Liver (tissue), 9 donors: Measurements from ENCODE around the gene SLC25A53. TPM values are rescaled to one million over a fixed set of nuclear protein-coding genes. Genes with fewer than 3 reads are reported as not detected.

Source experiments
- DNase-seq: peaks from one replicate; pipeline ENCODE4 v3.0.0-alpha.2; 2017; ENCODE audit warnings: low spot score
- H3K27ac ChIP-seq, 2 donors: one replicate each; pipeline ENCODE4 v1.7.0; 2013; ENCODE audit warnings: inconsistent platforms in 2 of 2, low read length in 2 of 2, control low read depth in 1 of 2, low read depth in 1 of 2, mild to moderate bottlenecking in 1 of 2
- H3K27me3 ChIP-seq, 4 donors: one replicate each; pipeline versions ENCODE4 v1.6.1 to v1.7.0; 2013; ENCODE audit warnings: low read length in 3 of 4, inconsistent platforms in 1 of 4, mild to moderate bottlenecking in 1 of 4, moderate library complexity in 1 of 4; ENCODE audit not compliant: control insufficient read depth in 4 of 4, insufficient read depth in 4 of 4
- H3K36me3 ChIP-seq, 4 donors: one replicate each; pipeline versions ENCODE4 v1.6.1 to v1.7.0; 2013; ENCODE audit warnings: low read length in 3 of 4, mild to moderate bottlenecking in 3 of 4, low read depth in 1 of 4, moderate library complexity in 1 of 4; ENCODE audit not compliant: control insufficient read depth in 4 of 4, insufficient read depth in 3 of 4
- H3K4me1 ChIP-seq, 4 donors: one replicate each; pipeline versions ENCODE4 v1.6.1 to v1.7.0; 2013; ENCODE audit warnings: low read length in 3 of 4, mild to moderate bottlenecking in 3 of 4, moderate library complexity in 1 of 4; ENCODE audit not compliant: control insufficient read depth in 4 of 4, insufficient read depth in 4 of 4
- H3K4me3 ChIP-seq, 3 donors: one replicate each; pipeline versions ENCODE4 v1.6.1 to v1.7.0; 2013; ENCODE audit warnings: low read length in 3 of 3, control low read depth in 1 of 3, low read depth in 1 of 3, mild to moderate bottlenecking in 1 of 3
- H3K9ac ChIP-seq, 2 donors: one replicate each; pipeline ENCODE4 v1.7.0; 2013; ENCODE audit warnings: low read length in 2 of 2, mild to moderate bottlenecking in 2 of 2, moderate library complexity in 2 of 2, control low read depth in 1 of 2, low read depth in 1 of 2
- H3K9me3 ChIP-seq, 4 donors: one replicate each; pipeline versions ENCODE4 v1.6.1 to v1.7.0; 2013; ENCODE audit warnings: low read length in 3 of 4; ENCODE audit not compliant: control insufficient read depth in 4 of 4
- EGR1 ChIP-seq, 2 donors: IDR thresholded peaks; 2 replicates each; pipeline ENCODE4 v1.6.1; 2016 to 2018; ENCODE audit warnings: antibody characterized with exemption in 2 of 2, low read depth in 2 of 2
- GABPA ChIP-seq, 2 donors: IDR thresholded peaks in 1 of 2; conservative IDR thresholded peaks in 1 of 2; 2 replicates each; pipeline ENCODE4 v1.6.1; 2016; ENCODE audit warnings: antibody characterized with exemption in 2 of 2, mild to moderate bottlenecking in 1 of 2, moderate library complexity in 1 of 2
- HNF4G ChIP-seq: IDR thresholded peaks from 2 replicates; pipeline ENCODE4 v1.6.1; 2016; ENCODE audit warnings: antibody characterized with exemption
- JUND ChIP-seq, 2 donors: IDR thresholded peaks; 2 replicates each; pipeline ENCODE4 v1.6.1; 2016; ENCODE audit warnings: antibody characterized with exemption in 2 of 2
- RAD21 ChIP-seq, 2 donors: IDR thresholded peaks; 2 replicates each; pipeline ENCODE4 v1.6.1; 2016; ENCODE audit warnings: antibody characterized with exemption in 2 of 2, mild to moderate bottlenecking in 2 of 2
- REST ChIP-seq: IDR thresholded peaks from 2 replicates; pipeline ENCODE4 v1.6.1; 2016; ENCODE audit warnings: antibody characterized with exemption, mild to moderate bottlenecking
- RXRA ChIP-seq, 2 donors: IDR thresholded peaks; 2 replicates each; pipeline ENCODE4 v1.6.1; 2017 to 2018; ENCODE audit warnings: antibody characterized with exemption in 2 of 2, mild to moderate bottlenecking in 1 of 2
- SP1 ChIP-seq: IDR thresholded peaks from 2 replicates; pipeline ENCODE4 v1.6.1; 2018; ENCODE audit warnings: antibody characterized with exemption, mild to moderate bottlenecking
- TAF1 ChIP-seq: conservative IDR thresholded peaks from 2 replicates; pipeline ENCODE4 v1.6.1; 2016; ENCODE audit warnings: antibody characterized with exemption, mild to moderate bottlenecking
- YY1 ChIP-seq: IDR thresholded peaks from 2 replicates; pipeline ENCODE4 v1.6.1; 2016; ENCODE audit warnings: antibody characterized with exemption, mild to moderate bottlenecking
- WGBS: extraction: QIAGEN DNeasy Blood & Tissue Kit; methylation state at CpG from one replicate; pipeline ENCODE4 v1.1.7; 2013; 5-methylcytosine and 5-hydroxymethylcytosine counted together
- polyA plus RNA-seq, 2 donors: library from polyadenylated mRNA; stranded (reverse) in 1 of 2; unstranded in 1 of 2; fragments of 200-250 nt in 1 of 2; fragments of >200 nt in 1 of 2; fragmentation: Nextera tagmentation in 1 of 2; extraction: Ambion mirVana in 1 of 2; gene quantifications; one replicate each; pipeline versions ENCODE4 v1.2.1 to v1.2.3, GENCODE V29; 2013 to 2015
- total RNA-seq, 2 donors: library from RNA; depleted of rRNA; stranded (reverse); fragments of >200 nt; gene quantifications; one replicate each; pipeline ENCODE4 v1.2.3, GENCODE V29; 2014
- TF ChIP-seq, protein P1 (sequence below): IDR thresholded peaks from 2 replicates; pipeline ENCODE4 v1.6.1; 2016; ENCODE audit warnings: antibody characterized with exemption
- TF ChIP-seq, protein P2 (sequence below): IDR thresholded peaks from 2 replicates; pipeline ENCODE4 v1.6.1; 2016; ENCODE audit warnings: antibody characterized with exemption
- TF ChIP-seq, protein P3 (sequence below): fragments of 150-350 bp; IDR thresholded peaks from 2 replicates; pipeline ENCODE4 v1.5.1; 2017; ENCODE audit warnings: improper control_type of control experiment, low read depth, low read length; ENCODE audit not compliant: missing input control
- donor health status: healthy.
- donor health status: healthy.
- donor health status: healthy.
- donor health status: healthy.
- donor health status: healthy.

The SLC25A53 gene
- total and polyA plus RNA-seq, 4 donors: 2.8 to 8.5 (median 7.1) TPM

DNA sequence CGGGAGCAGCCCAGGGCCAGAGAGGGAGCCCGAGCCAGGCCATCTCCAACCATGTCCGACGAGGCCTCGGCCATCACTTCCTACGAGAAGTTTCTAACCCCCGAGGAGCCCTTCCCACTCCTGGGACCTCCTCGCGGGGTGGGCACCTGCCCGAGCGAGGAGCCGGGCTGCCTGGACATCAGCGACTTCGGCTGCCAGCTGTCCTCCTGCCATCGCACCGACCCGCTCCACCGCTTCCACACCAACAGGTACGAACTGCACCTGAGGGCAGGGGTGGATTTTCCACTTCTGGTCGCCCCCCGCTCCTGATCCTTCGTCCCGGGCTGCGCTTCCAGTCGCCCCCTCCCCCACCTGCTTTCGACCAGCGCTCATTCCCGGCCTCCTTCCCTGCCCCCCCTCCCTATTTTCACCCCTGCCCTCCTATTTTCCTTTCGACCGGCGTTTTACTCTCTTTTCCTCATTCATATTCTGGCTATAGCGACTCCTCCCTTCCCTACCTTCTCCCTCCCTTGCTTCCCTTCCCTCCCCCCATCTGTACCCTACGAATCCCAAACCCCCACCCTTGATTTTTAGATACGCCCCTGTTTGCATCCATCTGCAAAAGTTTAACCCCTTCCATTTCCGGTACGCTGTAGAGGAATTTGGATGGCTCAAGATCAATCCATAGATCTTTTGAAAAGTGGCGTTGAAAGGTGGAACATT lies 10.1 kb upstream of the SLC25A53 start:
- DNase-seq: no peak
- no peaks in the 10 kb centered on the region for H3K9me3 ChIP-seq
- peak overlapping the region; percentile 56 to 83 for H3K27ac ChIP-seq
- peak overlapping the region; percentile 64 to 96 (median 84) for H3K4me3 ChIP-seq
- TF ChIP-seq, protein P1, sequence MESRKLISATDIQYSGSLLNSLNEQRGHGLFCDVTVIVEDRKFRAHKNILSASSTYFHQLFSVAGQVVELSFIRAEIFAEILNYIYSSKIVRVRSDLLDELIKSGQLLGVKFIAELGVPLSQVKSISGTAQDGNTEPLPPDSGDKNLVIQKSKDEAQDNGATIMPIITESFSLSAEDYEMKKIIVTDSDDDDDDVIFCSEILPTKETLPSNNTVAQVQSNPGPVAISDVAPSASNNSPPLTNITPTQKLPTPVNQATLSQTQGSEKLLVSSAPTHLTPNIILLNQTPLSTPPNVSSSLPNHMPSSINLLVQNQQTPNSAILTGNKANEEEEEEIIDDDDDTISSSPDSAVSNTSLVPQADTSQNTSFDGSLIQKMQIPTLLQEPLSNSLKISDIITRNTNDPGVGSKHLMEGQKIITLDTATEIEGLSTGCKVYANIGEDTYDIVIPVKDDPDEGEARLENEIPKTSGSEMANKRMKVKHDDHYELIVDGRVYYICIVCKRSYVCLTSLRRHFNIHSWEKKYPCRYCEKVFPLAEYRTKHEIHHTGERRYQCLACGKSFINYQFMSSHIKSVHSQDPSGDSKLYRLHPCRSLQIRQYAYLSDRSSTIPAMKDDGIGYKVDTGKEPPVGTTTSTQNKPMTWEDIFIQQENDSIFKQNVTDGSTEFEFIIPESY: no peak
- TF ChIP-seq EGR1 (IDR thresholded peaks at IDR 0.05; ENCODE audit: low read depth in 2 of 2): no peak
- no peak for TF ChIP-seq HNF4G
- TF ChIP-seq, protein P2, sequence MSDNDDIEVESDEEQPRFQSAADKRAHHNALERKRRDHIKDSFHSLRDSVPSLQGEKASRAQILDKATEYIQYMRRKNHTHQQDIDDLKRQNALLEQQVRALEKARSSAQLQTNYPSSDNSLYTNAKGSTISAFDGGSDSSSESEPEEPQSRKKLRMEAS: no peak
- TF ChIP-seq TAF1: no peak
- TF ChIP-seq REST: no peak
- H3K36me3 ChIP-seq: no peaks in the 10 kb centered on the region
- 1% methylated on average over 37 of the region's 37 CpGs for WGBS
- H3K27me3 ChIP-seq: no peaks in the 10 kb centered on the region
- H3K4me1 ChIP-seq: peaks cover 4 to 22% (median 18%) of the 10 kb centered on the region in 4 donors
- peak overlapping the region; percentile 3 to 39 for H3K9ac ChIP-seq

DNA sequence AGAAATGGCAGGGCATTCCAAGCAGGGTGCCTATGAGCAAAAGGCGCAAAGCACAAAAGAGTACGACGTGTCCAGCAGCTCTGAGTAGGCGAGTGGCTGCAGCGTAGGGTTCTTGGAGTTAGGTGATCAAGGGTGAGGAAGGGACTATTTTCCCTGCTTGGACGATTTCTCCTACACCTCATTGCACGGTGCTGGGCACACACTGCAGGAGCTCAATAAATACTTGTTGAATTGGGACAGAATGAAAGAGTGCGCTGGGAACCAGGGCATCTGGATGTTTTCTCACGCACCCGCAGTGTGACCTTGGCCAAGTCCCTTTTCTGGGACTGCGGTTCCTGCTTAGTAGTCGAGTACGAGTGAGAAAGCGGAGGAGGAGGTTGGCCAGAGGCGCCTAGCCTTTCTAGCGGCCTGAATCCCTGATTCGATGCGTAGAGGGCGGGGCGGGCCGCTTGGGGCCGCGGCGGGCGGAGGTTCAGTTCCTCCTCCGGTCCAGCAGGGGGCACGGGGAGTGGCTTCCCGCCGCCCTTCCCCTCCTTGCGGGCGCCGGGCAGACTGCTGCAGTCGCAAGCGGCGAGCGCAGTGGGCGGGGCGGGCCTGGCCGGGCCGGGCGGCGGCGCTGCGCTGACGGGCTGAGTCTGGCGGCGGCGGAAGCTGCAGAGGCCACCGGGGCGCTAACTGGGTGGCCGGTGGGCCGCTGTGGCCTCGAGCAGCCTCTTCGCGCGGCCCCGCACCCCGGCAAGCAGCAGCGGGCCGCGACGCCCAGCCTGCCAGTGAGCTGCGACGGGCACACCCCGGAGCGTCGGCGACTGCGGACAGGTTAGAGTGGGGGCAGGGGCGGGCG lies 9.3 kb upstream of the SLC25A53 start, which contains the start of gene FAM199X:
Gene FAM199X, plus strand, starts transcription at position 560 of the 841 bp plus-strand sequence. CDS start 333 bp downstream, outside the sequence.
- Histone ChIP-seq H3K4me1 (peaks cover 4 to 22% (median 18%) of the 10 kb centered on the region in 4 donors), H3K4me3 (peak within 1 kb of the TSS; percentile 64 to 96 (median 84)), H3K27ac (peak within 1 kb of the TSS; percentile 56 to 83), H3K36me3 (no peaks in the 10 kb centered on the region), H3K9ac (peak within 1 kb of the TSS; percentile 3 to 39), H3K27me3 (no peaks in the 10 kb centered on the region), H3K9me3 (no peaks in the 10 kb centered on the region)
- TF ChIP-seq JUND (IDR thresholded peaks at IDR 0.05) (no peak), RAD21 (IDR thresholded peaks at IDR 0.05) (peak in 1 of 2 donors; percentile 51), SP1 (peak; percentile 59), TAF1 (peak; percentile 51), REST (peak; percentile 16), GABPA (IDR thresholded peaks at IDR 0.05 in 1 of 2, conservative IDR thresholded peaks at IDR 0.05 in 1 of 2) (peak in 1 of 2 donors; percentile 69), RXRA (IDR thresholded peaks at IDR 0.05) (peak in 1 of 2 donors; percentile 35), YY1 (peak; percentile 33)
- TF ChIP-seq, protein P2: no peak
- TF ChIP-seq, protein P3, sequence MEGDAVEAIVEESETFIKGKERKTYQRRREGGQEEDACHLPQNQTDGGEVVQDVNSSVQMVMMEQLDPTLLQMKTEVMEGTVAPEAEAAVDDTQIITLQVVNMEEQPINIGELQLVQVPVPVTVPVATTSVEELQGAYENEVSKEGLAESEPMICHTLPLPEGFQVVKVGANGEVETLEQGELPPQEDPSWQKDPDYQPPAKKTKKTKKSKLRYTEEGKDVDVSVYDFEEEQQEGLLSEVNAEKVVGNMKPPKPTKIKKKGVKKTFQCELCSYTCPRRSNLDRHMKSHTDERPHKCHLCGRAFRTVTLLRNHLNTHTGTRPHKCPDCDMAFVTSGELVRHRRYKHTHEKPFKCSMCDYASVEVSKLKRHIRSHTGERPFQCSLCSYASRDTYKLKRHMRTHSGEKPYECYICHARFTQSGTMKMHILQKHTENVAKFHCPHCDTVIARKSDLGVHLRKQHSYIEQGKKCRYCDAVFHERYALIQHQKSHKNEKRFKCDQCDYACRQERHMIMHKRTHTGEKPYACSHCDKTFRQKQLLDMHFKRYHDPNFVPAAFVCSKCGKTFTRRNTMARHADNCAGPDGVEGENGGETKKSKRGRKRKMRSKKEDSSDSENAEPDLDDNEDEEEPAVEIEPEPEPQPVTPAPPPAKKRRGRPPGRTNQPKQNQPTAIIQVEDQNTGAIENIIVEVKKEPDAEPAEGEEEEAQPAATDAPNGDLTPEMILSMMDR: peak; percentile 76
- WGBS: 2% methylated on average over 62 of the region's 71 CpGs
- peak; percentile 83 for DNase-seq
